Hematopoietic multipotent progenitor cell (in vitro differentiated cells): ENCODE results near the gene KCNMB1. TPM values are rescaled to one million over a fixed set of nuclear protein-coding genes. Genes with fewer than 3 reads are reported as not detected.

Experiments used
- DNase-seq, 3 donors: peaks; one replicate each; pipeline ENCODE4 v3.0.0-alpha.2; 2011 to 2015; ENCODE audit warnings: low read depth in 2 of 3, low spot score in 2 of 3
- total RNA-seq: library from RNA; depleted of rRNA; stranded (reverse); fragments of >200 nt; gene quantifications from one replicate; pipeline ENCODE4 v1.2.3, GENCODE V29; 2012

KCNMB1 gene
- total RNA-seq: 0.27 TPM

- peak in 1 of 3 donors; percentile 33 for DNase-seq
These were observed at the start of gene KCNMB1 for GRCh38 chr5:170388818-170389549. KCNMB1 (minus strand) TSS chr5:170389367; CDS start chr5:170385447, 3,920 bp downstream.

- no peak for DNase-seq
These were observed 49.4 kb upstream of the KCNMB1 start for GRCh38 chr5:170438581-170438980.

GRCh38 chr5:170437621-170438375, 48.6 kb upstream of the KCNMB1 start:
- DNase-seq: no peak

- no peak for DNase-seq
These were observed 47.2 kb upstream of the KCNMB1 start for GRCh38 chr5:170436335-170436734.

- DNase-seq: peak; percentile 26 to 75 (median 53)
These were observed 45.9 kb upstream of the KCNMB1 start for GRCh38 chr5:170434966-170435605.

GRCh38 chr5:170432669-170433068, 43.5 kb upstream of the KCNMB1 start:
- DNase-seq: no peak

GRCh38 chr5:170431571-170431970, 42.4 kb upstream of the KCNMB1 start:
- DNase-seq: no peak

GRCh38 chr5:170430866-170431437, 41.8 kb upstream of the KCNMB1 start:
- no peak for DNase-seq

- no peak for DNase-seq
These were observed 41.1 kb upstream of the KCNMB1 start for GRCh38 chr5:170430256-170430655.

- no peak for DNase-seq
These were observed 39.8 kb upstream of the KCNMB1 start for GRCh38 chr5:170429014-170429413.

GRCh38 chr5:170427672-170428236, 38.6 kb upstream of the KCNMB1 start:
- DNase-seq: no peak

- DNase-seq: no peak
These were observed 37.6 kb upstream of the KCNMB1 start for GRCh38 chr5:170426786-170427185.

GRCh38 chr5:170426149-170426767, 37.1 kb upstream of the KCNMB1 start:
- DNase-seq: no peak

GRCh38 chr5:170425731-170426130, 36.6 kb upstream of the KCNMB1 start:
- DNase-seq: no peak

GRCh38 chr5:170424629-170425028, 35.5 kb upstream of the KCNMB1 start:
- DNase-seq: no peak

- DNase-seq: no peak
These were observed 34.5 kb upstream of the KCNMB1 start for GRCh38 chr5:170423692-170424091.

GRCh38 chr5:170421826-170422225, 32.7 kb upstream of the KCNMB1 start:
- no peak for DNase-seq

GRCh38 chr5:170420806-170421412, 31.7 kb upstream of the KCNMB1 start:
- DNase-seq: peak; percentile 36 to 79 (median 65)

GRCh38 chr5:170419643-170420042, 30.5 kb upstream of the KCNMB1 start:
- DNase-seq: no peak

- DNase-seq: no peak
These were observed 29.6 kb upstream of the KCNMB1 start for GRCh38 chr5:170418736-170419135.
